MM.1S (cell line): Measurements from ENCODE around the gene CAMK2N1.

Experiments used
- DNase-seq: peaks from one replicate; pipeline ENCODE4 v3.0.0-alpha.2; 2015
- H2AFZ ChIP-seq: fragments of 300-600 bp; sonication (generic); 2 replicates; pipeline ENCODE4 v1.6.0; 2016; ENCODE audit warnings: antibody characterized with exemption, low read length
- H3F3A ChIP-seq: fragments of 300-600 bp; sonication (generic); 2 replicates; pipeline ENCODE4 v1.6.1; 2016; ENCODE audit warnings: mild to moderate bottlenecking, antibody characterized with exemption, low read length, moderate library complexity, mixed read lengths; ENCODE audit not compliant: insufficient read depth
- H3K27ac ChIP-seq: fragments of 300-600 bp; sonication (generic); 2 replicates; pipeline ENCODE4 v1.5.1; 2016; ENCODE audit warnings: mild to moderate bottlenecking, low read length
- H3K27me3 ChIP-seq: fragments of 300-600 bp; sonication (generic); replicated peaks from 2 replicates; pipeline ENCODE4 v1.6.0; 2016; ENCODE audit warnings: low read length; ENCODE audit not compliant: insufficient read depth
- H3K36me3 ChIP-seq: fragments of 300-600 bp; sonication (generic); replicated peaks from 2 replicates; pipeline ENCODE4 v1.6.1; 2016; ENCODE audit warnings: mild to moderate bottlenecking, low read length, mixed read lengths; ENCODE audit not compliant: insufficient read depth
- H3K4me1 ChIP-seq: fragments of 300-600 bp; sonication (generic); 2 replicates; pipeline ENCODE4 v1.6.1; 2016; ENCODE audit warnings: low read length, mixed read lengths
- H3K4me2 ChIP-seq: fragments of 300-600 bp; sonication (generic); 2 replicates; pipeline ENCODE4 v1.6.0; 2016; ENCODE audit warnings: low read depth, low read length
- H3K4me3 ChIP-seq: fragments of 300-600 bp; sonication (generic); 2 replicates; pipeline ENCODE4 v1.5.1; 2016; ENCODE audit warnings: low read length, mixed read lengths
- H3K79me2 ChIP-seq: fragments of 300-600 bp; sonication (generic); 2 replicates; pipeline ENCODE4 v1.6.1; 2016; ENCODE audit warnings: mixed run types, low read length, mixed read lengths
- H3K9ac ChIP-seq: fragments of 300-600 bp; sonication (generic); 2 replicates; pipeline ENCODE4 v1.6.1; 2016; ENCODE audit warnings: low read length, mixed read lengths
- H3K9me2 ChIP-seq: fragments of 300-600 bp; sonication (generic); replicated peaks from 2 replicates; pipeline ENCODE4 v1.6.1; 2016; ENCODE audit warnings: mild to moderate bottlenecking, low read length, mixed read lengths; ENCODE audit not compliant: insufficient read depth
- H3K9me3 ChIP-seq: fragments of 300-600 bp; sonication (generic); replicated peaks from 2 replicates; pipeline ENCODE4 v1.6.1; 2016; ENCODE audit warnings: mild to moderate bottlenecking, low read length, mixed read lengths; ENCODE audit not compliant: insufficient read depth
- H4K20me1 ChIP-seq: fragments of 300-600 bp; sonication (generic); 2 replicates; pipeline ENCODE4 v1.6.1; 2016; ENCODE audit warnings: mild to moderate bottlenecking, low read length, moderate library complexity, mixed read lengths; ENCODE audit not compliant: insufficient read depth
- CTCF ChIP-seq: fragments of 300-600 bp; sonication (generic); IDR thresholded peaks from 2 replicates; pipeline ENCODE4 v1.5.1; 2016; ENCODE audit warnings: antibody characterized with exemption, low read length, mixed read lengths
- EZH2 ChIP-seq: fragments of 300-600 bp; sonication (generic); optimal IDR thresholded peaks from 2 replicates; pipeline ENCODE3; 2017; ENCODE audit warnings: low read depth, mild to moderate bottlenecking, antibody characterized with exemption, low read length, mixed read lengths
- EZH2phosphoT487 ChIP-seq: fragments of 300-600 bp; sonication (generic); IDR thresholded peaks from 2 replicates; pipeline ENCODE4 v1.6.1; 2018; ENCODE audit warnings: antibody characterized with exemption, low read length

The CAMK2N1 gene

GRCh38 chr1:20476265-20477038, 9.6 kb downstream of the CAMK2N1 start:
- no peaks in the 10 kb centered on the region for H3K4me1 ChIP-seq
- H3K9me2 ChIP-seq: no peaks in the 10 kb centered on the region
- H3K36me3 ChIP-seq: no peaks in the 10 kb centered on the region
- H3K27ac ChIP-seq: no peak overlapping the region
- H3F3A ChIP-seq: no peaks in the 10 kb centered on the region
- peaks cover 100% of the 10 kb centered on the region for H3K27me3 ChIP-seq
- TF ChIP-seq EZH2 (peak; percentile 63), EZH2phosphoT487 (no peak)
- no peaks in the 10 kb centered on the region for H3K79me2 ChIP-seq
- DNase-seq: no peak
- H3K9ac ChIP-seq: no peak overlapping the region
- H4K20me1 ChIP-seq: no peaks in the 10 kb centered on the region
- H3K4me2 ChIP-seq: no peak overlapping the region
- no peak overlapping the region for H2AFZ ChIP-seq
- H3K9me3 ChIP-seq: no peaks in the 10 kb centered on the region
- no peak overlapping the region for H3K4me3 ChIP-seq

- no peaks in the 10 kb centered on the region for H4K20me1 ChIP-seq
- TF ChIP-seq CTCF: no peak
- TF ChIP-seq EZH2: no peak
- TF ChIP-seq EZH2phosphoT487: no peak
- H3K27me3 ChIP-seq: peaks cover 98% of the 10 kb centered on the region
- H3K27ac ChIP-seq: no peak overlapping the region
- H3K79me2 ChIP-seq: no peaks in the 10 kb centered on the region
- no peak overlapping the region for H2AFZ ChIP-seq
- H3K9me2 ChIP-seq: no peaks in the 10 kb centered on the region
- H3K9ac ChIP-seq: no peak overlapping the region
- no peaks in the 10 kb centered on the region for H3F3A ChIP-seq
- no peak for DNase-seq
- H3K9me3 ChIP-seq: no peaks in the 10 kb centered on the region
- no peaks in the 10 kb centered on the region for H3K36me3 ChIP-seq
- no peaks in the 10 kb centered on the region for H3K4me1 ChIP-seq
- H3K4me3 ChIP-seq: no peak overlapping the region
- no peak overlapping the region for H3K4me2 ChIP-seq
Measured at GRCh38 chr1:20474996-20475395, 11.0 kb downstream of the CAMK2N1 start.

GRCh38 chr1:20474333-20474975, 11.6 kb downstream of the CAMK2N1 start:
- Histone ChIP-seq H3K9me3 (no peaks in the 10 kb centered on the region), H3K27ac (no peak overlapping the region), H3K4me1 (no peaks in the 10 kb centered on the region), H4K20me1 (no peaks in the 10 kb centered on the region), H3K79me2 (no peaks in the 10 kb centered on the region), H3K36me3 (no peaks in the 10 kb centered on the region), H3K9ac (no peak overlapping the region), H3K27me3 (peaks cover 95% of the 10 kb centered on the region), H2AFZ (no peak overlapping the region), H3F3A (no peaks in the 10 kb centered on the region), H3K4me2 (no peak overlapping the region), H3K9me2 (no peaks in the 10 kb centered on the region), H3K4me3 (no peak overlapping the region)
- TF ChIP-seq EZH2: no peak
- no peak for TF ChIP-seq CTCF
- TF ChIP-seq EZH2phosphoT487: no peak
- no peak for DNase-seq

- Histone ChIP-seq H3K27me3 (peaks cover 90% of the 10 kb centered on the region), H3K9me2 (no peaks in the 10 kb centered on the region), H3K9ac (no peak overlapping the region), H3K9me3 (no peaks in the 10 kb centered on the region), H3F3A (no peaks in the 10 kb centered on the region), H3K36me3 (no peaks in the 10 kb centered on the region), H3K27ac (no peak overlapping the region), H3K4me3 (no peak overlapping the region), H3K79me2 (no peaks in the 10 kb centered on the region), H3K4me1 (no peaks in the 10 kb centered on the region), H3K4me2 (no peak overlapping the region), H2AFZ (no peak overlapping the region), H4K20me1 (no peaks in the 10 kb centered on the region)
- no peak for TF ChIP-seq CTCF
- TF ChIP-seq EZH2phosphoT487: no peak
- no peak for TF ChIP-seq EZH2
- DNase-seq: no peak
Measured at GRCh38 chr1:20473894-20474293, 12.1 kb downstream of the CAMK2N1 start.
